H9 (cell line): ENCODE data around the gene AKNA. TPM values are rescaled to one million over a fixed set of nuclear protein-coding genes. Genes with fewer than 3 reads are reported as not detected.

ENCODE experiments used
- DNase-seq: peaks from one replicate; pipeline ENCODE4 v3.0.0-alpha.2; 2017
- H2AFZ ChIP-seq: one replicate; pipeline ENCODE4 v1.6.1; 2013; ENCODE audit warnings: mild to moderate bottlenecking, low read length, control low read depth, moderate library complexity
- H2AK5ac ChIP-seq: 2 replicates; pipeline ENCODE4 v1.6.1; 2013; ENCODE audit warnings: low read length, control low read depth, mixed read lengths; ENCODE audit not compliant: insufficient read length
- H2BK120ac ChIP-seq: one replicate; pipeline ENCODE4 v1.6.1; 2013; ENCODE audit warnings: low read depth, mild to moderate bottlenecking, low read length, control low read depth, inconsistent platforms; ENCODE audit not compliant: poor library complexity, severe bottlenecking
- H2BK12ac ChIP-seq: 2 replicates; pipeline ENCODE4 v1.6.1; 2013; ENCODE audit warnings: low read length, control low read depth, mixed read lengths, low read depth; ENCODE audit not compliant: insufficient read length
- H2BK15ac ChIP-seq: 2 replicates; pipeline ENCODE4 v1.6.1; 2013; ENCODE audit warnings: low read depth, low read length, control low read depth
- H2BK20ac ChIP-seq: one replicate; pipeline ENCODE4 v1.6.1; 2013; ENCODE audit warnings: low read depth, mild to moderate bottlenecking, low read length, control low read depth, inconsistent platforms; ENCODE audit not compliant: poor library complexity, severe bottlenecking
- H2BK5ac ChIP-seq: 2 replicates; pipeline ENCODE4 v1.6.1; 2013; ENCODE audit warnings: low read length, control low read depth, mixed read lengths; ENCODE audit not compliant: insufficient read length
- H3K14ac ChIP-seq: 2 replicates; pipeline ENCODE4 v1.6.1; 2013; ENCODE audit warnings: low read length, control low read depth; ENCODE audit not compliant: insufficient read depth
- H3K18ac ChIP-seq: 2 replicates; pipeline ENCODE4 v1.6.1; 2013; ENCODE audit warnings: low read depth, mild to moderate bottlenecking, mixed read lengths, low read length, control low read depth; ENCODE audit not compliant: insufficient read length
- H3K23ac ChIP-seq: 2 replicates; pipeline ENCODE4 v1.6.1; 2013; ENCODE audit warnings: low read length, control low read depth, mixed read lengths, low read depth; ENCODE audit not compliant: insufficient read length
- H3K23me2 ChIP-seq: 2 replicates; pipeline ENCODE4 v1.6.1; 2013; ENCODE audit warnings: low read depth, mild to moderate bottlenecking, mixed read lengths, low read length, control low read depth; ENCODE audit not compliant: insufficient read length, poor library complexity, severe bottlenecking
- H3K27ac ChIP-seq: 2 replicates; pipeline ENCODE4 v1.5.1; 2013; ENCODE audit warnings: low read length, control low read depth, mixed read lengths, low read depth; ENCODE audit not compliant: insufficient read length
- H3K27me3 ChIP-seq: 2 replicates; pipeline ENCODE4 v1.6.1; 2013; ENCODE audit warnings: low read length, control low read depth, inconsistent platforms; ENCODE audit not compliant: insufficient read depth
- H3K4ac ChIP-seq: 2 replicates; pipeline ENCODE4 v1.6.1; 2013; ENCODE audit warnings: low read depth, mild to moderate bottlenecking, control low read depth, inconsistent platforms, low read length, moderate library complexity
- H3K4me1 ChIP-seq: 2 replicates; pipeline ENCODE4 v1.6.1; 2013; ENCODE audit warnings: low read length, control low read depth, inconsistent platforms; ENCODE audit not compliant: insufficient read depth
- H3K4me2 ChIP-seq: 2 replicates; pipeline ENCODE4 v1.6.1; 2013; ENCODE audit warnings: low read length, control low read depth, mixed read lengths; ENCODE audit not compliant: insufficient read length, insufficient read depth
- H3K56ac ChIP-seq: 2 replicates; pipeline ENCODE4 v1.6.1; 2013; ENCODE audit warnings: low read depth, mild to moderate bottlenecking, mixed read lengths, low read length, control low read depth; ENCODE audit not compliant: insufficient read length
- H3K79me1 ChIP-seq: 2 replicates; pipeline ENCODE4 v1.6.1; 2013; ENCODE audit warnings: low read depth, mild to moderate bottlenecking, moderate library complexity, low read length, control low read depth, inconsistent platforms; ENCODE audit not compliant: insufficient read depth, poor library complexity, severe bottlenecking
- H3K79me2 ChIP-seq: 2 replicates; pipeline ENCODE4 v1.6.1; 2013; ENCODE audit warnings: low read length, control low read depth, inconsistent platforms; ENCODE audit not compliant: insufficient read depth
- H3K9ac ChIP-seq: 2 replicates; pipeline ENCODE4 v1.6.1; 2013; ENCODE audit warnings: low read length, control low read depth, mixed read lengths; ENCODE audit not compliant: insufficient read length; ENCODE audit errors: extremely low read depth
- H3K9me3 ChIP-seq: one replicate; pipeline ENCODE4 v1.6.1; 2013; ENCODE audit warnings: low read depth, low read length, inconsistent platforms; ENCODE audit not compliant: control insufficient read depth
- H3T11ph ChIP-seq: one replicate; pipeline ENCODE4 v1.6.1; 2013; ENCODE audit warnings: mild to moderate bottlenecking, low read length, control low read depth, inconsistent platforms
- H4K20me1 ChIP-seq: one replicate; pipeline ENCODE4 v1.6.1; 2013; ENCODE audit not compliant: control insufficient read depth, insufficient read length, insufficient read depth
- H4K5ac ChIP-seq: 2 replicates; pipeline ENCODE4 v1.6.1; 2013; ENCODE audit warnings: low read depth, mild to moderate bottlenecking, mixed read lengths, low read length, control low read depth; ENCODE audit not compliant: insufficient read length
- H4K8ac ChIP-seq: replicated peaks from 2 replicates; pipeline ENCODE4 v1.6.1; 2013; ENCODE audit warnings: low read length, control low read depth, mixed read lengths, low read depth; ENCODE audit not compliant: insufficient read length
- H4K91ac ChIP-seq: 2 replicates; pipeline ENCODE4 v1.6.1; 2013; ENCODE audit warnings: low read depth, mild to moderate bottlenecking, moderate library complexity, mixed read lengths, low read length, control low read depth; ENCODE audit not compliant: insufficient read length
- H3K27ac Mint-ChIP-seq, 3 experiments: 2 replicates in 2 of 3; 3 replicates in 1 of 3; pipeline ENCODE4 v1.8.0; 2020 to 2021; ENCODE audit warnings: mixed read lengths in 3 of 3, mild to moderate bottlenecking in 1 of 3, moderate library complexity in 1 of 3
- H3K27me3 Mint-ChIP-seq: 2 replicates; pipeline ENCODE4 v1.8.0; 2021; ENCODE audit warnings: low read depth, mild to moderate bottlenecking, moderate library complexity, mixed read lengths
- H3K36me3 Mint-ChIP-seq, 3 experiments: 2 replicates in 2 of 3; 3 replicates in 1 of 3; pipeline ENCODE4 v1.8.0; 2020 to 2021; ENCODE audit warnings: low read depth in 3 of 3, mixed read lengths in 3 of 3; ENCODE audit not compliant: insufficient read depth in 1 of 3
- H3K4me1 Mint-ChIP-seq, 2 experiments: 2 replicates each; pipeline ENCODE4 v1.8.0; 2020; ENCODE audit warnings: mixed read lengths in 2 of 2
- H3K4me3 Mint-ChIP-seq, 2 experiments: 2 replicates in 1 of 2; 3 replicates in 1 of 2; pipeline ENCODE4 v1.8.0; 2020 to 2021; ENCODE audit warnings: mild to moderate bottlenecking in 2 of 2, mixed read lengths in 2 of 2, moderate library complexity in 1 of 2
- H3K9me3 Mint-ChIP-seq, 2 experiments: 2 replicates in 1 of 2; 3 replicates in 1 of 2; pipeline ENCODE4 v1.8.0; 2020; ENCODE audit warnings: mild to moderate bottlenecking in 2 of 2, mixed read lengths in 2 of 2, moderate library complexity in 1 of 2
- CTCF ChIP-seq: fragments of 200-600 bp; sonication (generic); conservative IDR thresholded peaks from 3 replicates; pipeline ENCODE4 v1.8.0; 2021; ENCODE audit warnings: antibody characterized with exemption, mild to moderate bottlenecking
- WGBS: extraction: QIAGEN DNeasy Blood & Tissue Kit; methylation state at CpG from one replicate; pipeline ENCODE4 v1.1.7; 2013; ENCODE audit warnings: missing lambda C conversion rate, low lambda C conversion rate, mixed read lengths; ENCODE audit not compliant: insufficient read length; ENCODE audit errors: extremely low coverage; 5-methylcytosine and 5-hydroxymethylcytosine counted together
- total RNA-seq: library from RNA; stranded (reverse); gene quantifications from 2 replicates; pipeline ENCODE4 v1.2.1, GENCODE V29; 2021

The AKNA gene
- total RNA-seq, 1 experiment from 2014 or later: 19.7 TPM

DNA sequence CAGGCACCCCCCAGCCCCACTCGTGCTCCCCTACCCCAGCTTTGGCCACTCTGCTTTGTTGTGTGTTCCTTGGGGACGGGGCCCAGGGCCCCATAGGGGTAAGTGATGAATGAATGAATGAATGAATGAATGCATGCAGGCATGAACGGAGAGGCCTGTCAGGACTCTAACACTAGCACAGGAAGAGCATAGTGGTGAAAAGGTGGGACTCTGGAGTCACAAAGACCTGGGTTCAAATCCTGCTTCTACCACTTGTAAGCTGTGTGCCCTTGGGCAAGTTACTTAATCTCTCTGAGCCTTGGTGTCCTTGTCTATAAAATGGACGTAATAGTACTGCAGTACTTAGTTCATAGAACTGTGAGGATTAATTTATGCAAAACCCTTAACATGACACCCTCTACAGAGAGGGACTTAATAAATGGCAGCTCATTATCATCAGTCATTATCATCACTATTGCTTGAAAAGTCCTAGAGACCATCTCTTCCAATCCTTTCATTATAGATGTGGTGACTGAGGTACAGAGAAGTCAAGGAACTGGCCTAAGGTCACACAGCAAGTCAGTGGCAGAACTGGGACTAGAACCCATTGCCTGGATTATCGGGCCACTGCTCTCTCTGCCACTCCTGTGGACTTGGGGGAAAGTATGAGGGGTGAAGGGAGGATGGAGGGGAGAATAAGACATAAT lies 44.9 kb downstream of the AKNA start:
- Histone ChIP-seq H3K27ac (no peak overlapping the region), H3K4me1 (no peaks in the 10 kb centered on the region), H4K20me1 (no peaks in the 10 kb centered on the region), H3K18ac (no peak overlapping the region), H3K9ac (no peak overlapping the region), H3K79me1 (no peaks in the 10 kb centered on the region), H4K91ac (no peak overlapping the region), H3K9me3 (no peaks in the 10 kb centered on the region), H4K8ac (no peak overlapping the region), H3K4ac (no peak overlapping the region), H2AK5ac (no peak overlapping the region), H3K23me2 (no peaks in the 10 kb centered on the region), H4K5ac (no peak overlapping the region), H2BK15ac (no peak overlapping the region), H2BK20ac (no peak overlapping the region), H3T11ph (no peak overlapping the region), H3K56ac (no peak overlapping the region), H3K27me3 (no peaks in the 10 kb centered on the region), H2BK5ac (no peak overlapping the region), H2AFZ (no peak overlapping the region), H2BK120ac (no peak overlapping the region), H3K4me2 (no peak overlapping the region), H3K23ac (no peak overlapping the region), H3K79me2 (no peaks in the 10 kb centered on the region), H2BK12ac (no peak overlapping the region), H3K14ac (no peak overlapping the region)
- Mint-ChIP-seq H3K4me1 (peaks cover 0 to under 1% of the 10 kb centered on the region in 2 experiments; a peak in 1 of 4 replicates), H3K9me3 (no peaks in the 10 kb centered on the region), H3K27me3 (no peaks in the 10 kb centered on the region; the same call in 1 of the 2 replicates), H3K4me3 (no peak overlapping the region), H3K36me3 (peaks cover 41 to 83% (median 66%) of the 10 kb centered on the region in 3 experiments), H3K27ac (no peak overlapping the region)
- no peak for TF ChIP-seq CTCF
- WGBS: no CpG with 5 or more reads among the region's 5 CpGs
- no peak for DNase-seq
